OCI-LY3 (cell line): ENCODE results near the gene PRKCD.

Source experiments
- EZH2phosphoT487 ChIP-seq: fragments of 200-600 bp; shearing (Covaris generic); IDR thresholded peaks from 2 replicates; pipeline ENCODE4 v1.6.1; 2018; ENCODE audit warnings: antibody characterized with exemption, mixed run types, low read depth
- TF ChIP-seq, protein P1 (sequence below): fragments of 200-600, 300-600 bp; sonication (generic); IDR thresholded peaks from 2 replicates; pipeline ENCODE4 v1.5.1; 2014; ENCODE audit warnings: antibody characterized with exemption, low read length, low read depth

DNA sequence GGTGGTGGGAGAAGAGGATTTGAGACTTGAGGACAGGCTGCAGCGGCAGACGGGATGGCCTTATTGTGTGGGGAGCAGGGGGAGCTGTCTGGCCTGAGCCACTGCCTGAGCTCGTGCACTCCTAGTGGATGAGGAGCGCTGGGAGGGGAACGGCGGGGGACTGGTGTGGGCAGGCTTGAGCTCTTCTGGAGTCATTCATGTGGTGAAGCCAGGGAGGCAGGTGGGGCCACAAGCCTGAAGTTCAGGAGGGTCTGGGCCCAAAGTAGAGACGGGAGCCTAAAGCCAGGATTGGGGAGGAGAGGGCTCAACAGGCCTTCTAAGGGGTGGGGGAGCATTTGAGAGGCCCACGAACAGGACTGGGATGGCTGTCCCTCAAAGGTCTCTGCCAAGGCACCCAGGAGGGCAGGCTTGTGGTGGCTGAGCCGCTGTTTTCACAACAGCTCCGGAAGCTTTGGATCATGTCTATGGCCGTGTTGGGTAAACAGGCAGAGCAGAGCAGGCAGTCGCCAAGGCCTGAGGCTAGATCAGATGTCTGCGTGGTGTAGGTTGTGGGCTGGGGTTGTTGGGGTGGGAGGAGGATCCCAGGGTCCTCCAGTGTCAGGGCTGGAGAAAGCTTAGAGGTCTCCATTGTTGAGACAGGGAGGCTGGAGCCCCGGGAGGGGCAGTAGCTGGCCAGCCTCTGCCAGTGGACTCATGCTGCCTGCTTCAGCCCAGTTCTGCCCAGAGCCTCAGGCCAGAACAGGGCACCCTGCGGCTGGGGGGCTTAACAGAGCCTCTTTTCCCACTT lies 8.2 kb downstream of the PRKCD start:
- TF ChIP-seq, protein P1, sequence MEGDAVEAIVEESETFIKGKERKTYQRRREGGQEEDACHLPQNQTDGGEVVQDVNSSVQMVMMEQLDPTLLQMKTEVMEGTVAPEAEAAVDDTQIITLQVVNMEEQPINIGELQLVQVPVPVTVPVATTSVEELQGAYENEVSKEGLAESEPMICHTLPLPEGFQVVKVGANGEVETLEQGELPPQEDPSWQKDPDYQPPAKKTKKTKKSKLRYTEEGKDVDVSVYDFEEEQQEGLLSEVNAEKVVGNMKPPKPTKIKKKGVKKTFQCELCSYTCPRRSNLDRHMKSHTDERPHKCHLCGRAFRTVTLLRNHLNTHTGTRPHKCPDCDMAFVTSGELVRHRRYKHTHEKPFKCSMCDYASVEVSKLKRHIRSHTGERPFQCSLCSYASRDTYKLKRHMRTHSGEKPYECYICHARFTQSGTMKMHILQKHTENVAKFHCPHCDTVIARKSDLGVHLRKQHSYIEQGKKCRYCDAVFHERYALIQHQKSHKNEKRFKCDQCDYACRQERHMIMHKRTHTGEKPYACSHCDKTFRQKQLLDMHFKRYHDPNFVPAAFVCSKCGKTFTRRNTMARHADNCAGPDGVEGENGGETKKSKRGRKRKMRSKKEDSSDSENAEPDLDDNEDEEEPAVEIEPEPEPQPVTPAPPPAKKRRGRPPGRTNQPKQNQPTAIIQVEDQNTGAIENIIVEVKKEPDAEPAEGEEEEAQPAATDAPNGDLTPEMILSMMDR, result no peak
- TF ChIP-seq EZH2phosphoT487, result no peak
